Measurements from ENCODE around the gene INKA1.

GRCh38 chr3:49806850-49807249, 3.8 kb downstream of the INKA1 start:
- TF ChIP-seq CTCF (IDR thresholded peaks at IDR 0.05) (no peak), POLR2A (IDR thresholded peaks at IDR 0.05) (no peak), EP300 (IDR thresholded peaks at IDR 0.05) (no peak), POLR2AphosphoS5 (IDR thresholded peaks at IDR 0.05) (no peak)

All from stomach (tissue), 4 donors.